ENCODE measurements around the gene FBXO17. TPM values are rescaled to one million over a fixed set of nuclear protein-coding genes. Genes with fewer than 3 reads are reported as not detected.

Gene FBXO17
- total and polyA plus RNA-seq, 2 donors (not counting 3 experiments of a cell fraction or from before 2014, with no cell fraction given): 21.8 to 23.8 TPM

- Histone ChIP-seq H3K9me1 (replicated peaks; ENCODE audit: control insufficient read depth, extremely low read depth, insufficient read depth, low read length) (no peaks in the 10 kb centered on the region), H3K9me3 (replicated peaks; ENCODE audit: control insufficient read depth, insufficient read depth, low read length) (no peaks in the 10 kb centered on the region), H3K79me2 (ENCODE audit: control insufficient read depth, insufficient read depth, low read length) (no peaks in the 10 kb centered on the region), H3K36me3 (ENCODE audit: control insufficient read depth in 2 of 2, extremely low read depth in 1 of 2, insufficient read depth in 2 of 2, low read length in 2 of 2) (no peaks in the 10 kb centered on the region), H2AFZ (ENCODE audit: low read depth, low read length) (no peak overlapping the region), H3K27me3 (ENCODE audit: control insufficient read depth in 2 of 2, insufficient read depth in 2 of 2, low read length in 2 of 2) (no peaks in the 10 kb centered on the region), H3K4me2 (ENCODE audit: insufficient read depth, low read length) (no peak overlapping the region), H3K4me1 (ENCODE audit: control insufficient read depth, extremely low read depth, insufficient read depth, low read length) (no peaks in the 10 kb centered on the region), H4K20me1 (replicated peaks; ENCODE audit: control insufficient read depth, extremely low read depth, insufficient read depth, low read length) (no peaks in the 10 kb centered on the region), H3K27ac (ENCODE audit: insufficient read depth, low read depth, low read length) (no peak overlapping the region), H3K4me3 (replicated peaks in 1 of 3; ENCODE audit: insufficient read depth in 1 of 3, low read depth in 1 of 3, low read length in 3 of 3) (no peak overlapping the region), H3K9ac (replicated peaks; ENCODE audit: extremely low read depth, insufficient read depth, low read length) (no peak overlapping the region)
- ChIA-PET CTCF (no interaction called here), POLR2A (no interaction called here)
- no TSS peak for BruUV-seq (replicated peaks)
- intact Hi-C loops (cut with micrococcal nuclease): no loop called here
- dilution Hi-C loops (cut with MboI; ENCODE audit: extremely low pct_ligation_motif_present, low sequenced_read_pairs): no loop called here
- TF ChIP-seq MAX (IDR thresholded peaks at IDR 0.05; ENCODE audit: insufficient read depth, insufficient read length) (no peak), GATA2 (IDR thresholded peaks at IDR 0.05; ENCODE audit: insufficient read depth, insufficient read length, low read depth, low read length) (no peak), MYC (IDR thresholded peaks at IDR 0.05; ENCODE audit: low read depth, low read length) (no peak), POLR2AphosphoS5 (IDR thresholded peaks at IDR 0.05; ENCODE audit: insufficient read depth, low read depth, low read length) (no peak), CTCF (IDR thresholded peaks at IDR 0.05; ENCODE audit: extremely low read depth in 1 of 2, insufficient read depth in 1 of 2, low read depth in 1 of 2, low read length in 2 of 2) (no peak), POLR2A (IDR thresholded peaks at IDR 0.05; ENCODE audit: low read depth, low read length) (no peak), EZH2 (IDR thresholded peaks at IDR 0.05; ENCODE audit: borderline replicate concordance, low read depth, low read length, severe bottlenecking) (no peak), FOS (IDR thresholded peaks at IDR 0.05; ENCODE audit: borderline replicate concordance, insufficient read depth, low read length) (no peak), JUN (IDR thresholded peaks at IDR 0.05; ENCODE audit: borderline replicate concordance, insufficient read depth, insufficient read length, low read depth) (no peak)
- no peak for FAIRE-seq
- DNase-seq (ENCODE audit: low read depth, low spot score): no peak
These were observed 28.9 kb upstream of the FBXO17 start for GRCh38 chr19:39004403-39004802.

Measured in endothelial cell of umbilical vein (primary cell).